HFFc6 (cell line): ENCODE results near the gene FAM131B. TPM values are rescaled to one million over a fixed set of nuclear protein-coding genes. Genes with fewer than 3 reads are reported as not detected.
A peak's percentile ranks its signal among the peaks of the same experiment; 100 is the strongest.

Source experiments
- DNase-seq: peaks from one replicate; pipeline ENCODE4 v3.0.0-alpha.2; 2018
- H3K27ac Mint-ChIP-seq: 2 replicates; pipeline ENCODE4 v1.8.0; 2020; ENCODE audit warnings: mild to moderate bottlenecking, mixed read lengths
- H3K27me3 Mint-ChIP-seq: 2 replicates; pipeline ENCODE4 v1.8.0; 2021; ENCODE audit warnings: mild to moderate bottlenecking, moderate library complexity, mixed read lengths; ENCODE audit not compliant: insufficient read depth
- H3K36me3 Mint-ChIP-seq: 2 replicates; pipeline ENCODE4 v1.8.0; 2021; ENCODE audit warnings: low read depth, mixed read lengths
- H3K4me1 Mint-ChIP-seq: 2 replicates; pipeline ENCODE4 v1.8.0; 2020; ENCODE audit warnings: low read depth, mixed read lengths
- H3K4me3 Mint-ChIP-seq: 2 replicates; pipeline ENCODE4 v1.8.0; 2020; ENCODE audit warnings: mild to moderate bottlenecking, moderate library complexity, mixed read lengths
- H3K9me3 Mint-ChIP-seq: 2 replicates; pipeline ENCODE4 v1.8.0; 2020; ENCODE audit warnings: mild to moderate bottlenecking, mixed read lengths
- total RNA-seq, 6 experiments: library from RNA; stranded (reverse); fragmentation: NEBNext Ultra II Directional; extraction: Animal tissue kit (Norgen Biotek cat#: 25700); gene quantifications; 2 replicates in 1 of 6; 3 replicates in 5 of 6; pipeline ENCODE4 v1.2.3, GENCODE V29; 2021
- TF ChIP-seq, protein P1 (sequence below): fragments of 200-600 bp; sonication (generic); IDR thresholded peaks from 2 replicates; pipeline ENCODE4 v1.5.0; 2021; ENCODE audit warnings: antibody characterized with exemption, mild to moderate bottlenecking

FAM131B gene
- total RNA-seq, 6 experiments from 2014 or later = 0.70 to 1.3 (median 0.98) TPM

DNA sequence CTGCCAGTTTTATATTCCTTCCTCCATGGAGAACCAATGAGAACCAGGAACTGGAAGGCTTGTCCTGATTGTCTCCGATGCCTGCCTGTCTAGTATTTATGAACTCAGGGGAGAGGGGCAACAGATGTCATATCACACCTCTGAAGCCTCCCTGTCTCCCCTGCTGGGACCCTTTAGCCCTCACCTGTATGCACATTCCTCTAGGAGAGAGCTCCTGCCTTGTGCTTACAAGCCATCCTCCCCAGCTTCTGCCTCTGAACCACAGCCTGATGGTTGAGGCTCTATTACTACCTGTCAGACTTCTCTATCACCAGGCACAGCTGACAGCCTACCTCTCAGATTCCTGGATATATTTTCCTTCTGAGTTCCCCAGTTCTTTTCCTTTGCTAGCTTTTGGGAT, 5.9 kb upstream of the FAM131B start:
- H3K9me3 Mint-ChIP-seq = no peaks in the 10 kb centered on the region
- TF ChIP-seq, protein P1, sequence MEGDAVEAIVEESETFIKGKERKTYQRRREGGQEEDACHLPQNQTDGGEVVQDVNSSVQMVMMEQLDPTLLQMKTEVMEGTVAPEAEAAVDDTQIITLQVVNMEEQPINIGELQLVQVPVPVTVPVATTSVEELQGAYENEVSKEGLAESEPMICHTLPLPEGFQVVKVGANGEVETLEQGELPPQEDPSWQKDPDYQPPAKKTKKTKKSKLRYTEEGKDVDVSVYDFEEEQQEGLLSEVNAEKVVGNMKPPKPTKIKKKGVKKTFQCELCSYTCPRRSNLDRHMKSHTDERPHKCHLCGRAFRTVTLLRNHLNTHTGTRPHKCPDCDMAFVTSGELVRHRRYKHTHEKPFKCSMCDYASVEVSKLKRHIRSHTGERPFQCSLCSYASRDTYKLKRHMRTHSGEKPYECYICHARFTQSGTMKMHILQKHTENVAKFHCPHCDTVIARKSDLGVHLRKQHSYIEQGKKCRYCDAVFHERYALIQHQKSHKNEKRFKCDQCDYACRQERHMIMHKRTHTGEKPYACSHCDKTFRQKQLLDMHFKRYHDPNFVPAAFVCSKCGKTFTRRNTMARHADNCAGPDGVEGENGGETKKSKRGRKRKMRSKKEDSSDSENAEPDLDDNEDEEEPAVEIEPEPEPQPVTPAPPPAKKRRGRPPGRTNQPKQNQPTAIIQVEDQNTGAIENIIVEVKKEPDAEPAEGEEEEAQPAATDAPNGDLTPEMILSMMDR = no peak
- H3K36me3 Mint-ChIP-seq = no peaks in the 10 kb centered on the region
- no peak overlapping the region for H3K27ac Mint-ChIP-seq
- H3K4me1 Mint-ChIP-seq = peaks cover 26% of the 10 kb centered on the region
- H3K27me3 Mint-ChIP-seq = peaks cover 28% of the 10 kb centered on the region
- no peak for DNase-seq
- no peak overlapping the region for H3K4me3 Mint-ChIP-seq

DNA sequence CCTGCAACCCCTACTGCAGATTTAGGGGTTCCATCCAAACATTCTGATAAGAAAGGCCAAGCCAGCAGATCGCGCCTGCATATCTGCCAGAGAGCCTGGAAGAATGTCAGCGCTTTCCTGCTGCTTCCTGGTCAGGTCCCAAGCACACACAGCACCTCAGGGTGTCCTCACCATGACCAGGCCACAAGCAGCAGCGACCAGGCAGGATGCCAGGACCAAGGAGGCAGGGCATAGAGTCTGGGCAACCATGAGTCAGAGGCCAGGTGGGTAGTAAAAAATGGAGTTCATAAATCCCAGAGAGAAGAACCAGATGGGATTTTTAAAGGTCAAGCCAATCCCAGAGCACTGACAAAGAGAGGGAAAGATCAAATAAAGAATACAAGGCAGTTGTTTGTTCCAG, 5.5 kb upstream of the FAM131B start:
- Mint-ChIP-seq H3K4me1 (peaks cover 26% of the 10 kb centered on the region), H3K9me3 (no peaks in the 10 kb centered on the region)
- DNase-seq = peak; percentile 41

DNA sequence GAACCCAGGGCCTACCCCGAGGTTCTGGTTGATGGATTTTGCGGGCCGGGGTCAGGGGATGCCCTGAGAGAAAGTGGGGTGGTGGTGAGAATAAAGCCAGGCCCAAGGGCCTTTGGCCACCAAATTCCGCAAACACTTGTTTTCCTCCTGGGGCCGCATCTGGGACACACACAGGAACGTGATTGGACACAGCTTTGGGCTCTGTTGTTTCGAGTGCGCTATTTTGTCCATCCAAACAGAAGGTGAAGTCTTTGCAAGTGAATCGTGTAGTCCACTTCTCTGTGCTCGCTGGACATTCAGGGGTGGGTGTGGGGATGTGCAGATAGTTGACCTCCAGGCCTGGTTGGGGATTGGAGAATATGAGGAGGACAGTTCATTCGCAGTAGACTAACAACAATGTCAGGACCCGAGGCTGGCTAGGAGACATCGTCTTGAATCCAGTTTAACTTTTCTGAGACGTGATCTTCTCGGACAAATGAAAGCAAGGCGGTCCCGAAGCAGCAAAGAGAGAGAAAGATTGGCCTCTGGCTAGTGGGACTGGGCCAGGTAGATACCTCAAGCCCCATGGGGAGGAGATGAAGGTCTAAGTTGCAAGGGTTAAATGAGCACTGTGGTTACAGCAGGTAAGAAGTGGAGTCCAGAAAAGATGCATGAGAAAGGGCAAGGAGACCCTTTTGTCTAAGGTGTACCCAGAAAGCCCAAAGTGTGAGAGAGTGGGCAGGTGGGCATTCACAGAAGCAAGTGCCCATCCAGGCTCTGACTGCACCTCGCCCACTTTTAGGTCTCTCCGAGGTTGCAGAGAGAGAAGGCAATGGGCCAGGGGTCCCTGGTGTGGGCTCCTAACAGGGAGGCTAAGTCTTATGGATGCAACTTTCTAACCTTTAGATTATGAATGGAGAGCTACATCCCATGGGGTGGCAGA, 764 bp upstream of the FAM131B start:
- H3K4me1 Mint-ChIP-seq = peaks cover 6% of the 10 kb centered on the region
- peaks cover 54% of the 10 kb centered on the region for H3K27me3 Mint-ChIP-seq
- H3K36me3 Mint-ChIP-seq = no peaks in the 10 kb centered on the region
- no peak for DNase-seq
- no peak overlapping the region for H3K27ac Mint-ChIP-seq
- H3K9me3 Mint-ChIP-seq = no peaks in the 10 kb centered on the region
- peak overlapping the region; percentile 42 for H3K4me3 Mint-ChIP-seq
- TF ChIP-seq, protein P1 = no peak

More for the DNA sequence above, 5.5 kb upstream of the FAM131B start:
- TF ChIP-seq, protein P1 = no peak
- H3K36me3 Mint-ChIP-seq = no peaks in the 10 kb centered on the region
- H3K27ac Mint-ChIP-seq = no peak overlapping the region
- peaks cover 32% of the 10 kb centered on the region for H3K27me3 Mint-ChIP-seq
- no peak overlapping the region for H3K4me3 Mint-ChIP-seq

GRCh38 chr7:143361552-143362130, 872 bp downstream of the FAM131B start:
- Mint-ChIP-seq H3K27ac (no peak overlapping the region), H3K36me3 (no peaks in the 10 kb centered on the region), H3K27me3 (peaks cover 52% of the 10 kb centered on the region), H3K4me1 (no peaks in the 10 kb centered on the region), H3K9me3 (no peaks in the 10 kb centered on the region), H3K4me3 (peak overlapping the region; percentile 68; the same call in 1 of the 2 replicates)
- TF ChIP-seq, protein P1 = no peak
- no peak for DNase-seq

GRCh38 chr7:143360788-143361551, 1.5 kb downstream of the FAM131B start:
- Mint-ChIP-seq H3K36me3 (no peaks in the 10 kb centered on the region), H3K27ac (no peak overlapping the region), H3K4me3 (no peak overlapping the region), H3K9me3 (no peaks in the 10 kb centered on the region), H3K4me1 (no peaks in the 10 kb centered on the region), H3K27me3 (peaks cover 47% of the 10 kb centered on the region)
- no peak for DNase-seq
- TF ChIP-seq, protein P1 = no peak
